H1 (cell line): Measurements from ENCODE around the gene ARID3B. TPM values are rescaled to one million over a fixed set of nuclear protein-coding genes. Genes with fewer than 3 reads are reported as not detected.

ENCODE experiments used
- CHD7 ChIP-seq: fragments of 300-600 bp; sonication (generic); IDR thresholded peaks from 2 replicates; pipeline ENCODE4 v1.7.1; 2012; ENCODE audit warnings: low read length, moderate library complexity, mild to moderate bottlenecking, inconsistent platforms; ENCODE audit not compliant: insufficient replicate concordance
- HDAC2 ChIP-seq, 2 experiments: fragments of 300-600 bp in 1 of 2; sonication (generic) in 1 of 2; IDR thresholded peaks; 2 replicates each; pipeline ENCODE4 v1.6.1; 2011 to 2012; ENCODE audit warnings: low read depth in 2 of 2, low read length in 2 of 2, mild to moderate bottlenecking in 2 of 2, moderate library complexity in 2 of 2, borderline replicate concordance in 1 of 2, inconsistent platforms in 1 of 2
- HDAC6 ChIP-seq: IDR thresholded peaks from one replicate; pipeline ENCODE4 v1.7.1; 2012; ENCODE audit warnings: low read depth, mild to moderate bottlenecking, inconsistent platforms, low read length, moderate library complexity
- MAX ChIP-seq: IDR thresholded peaks from 2 replicates; pipeline ENCODE4 v1.6.1; 2012; ENCODE audit warnings: inconsistent platforms
- NRF1 ChIP-seq: IDR thresholded peaks from 2 replicates; pipeline ENCODE4 v1.6.1; 2011; ENCODE audit warnings: mild to moderate bottlenecking, low read depth, low read length, improper control_type of control experiment
- RFX5 ChIP-seq: IDR thresholded peaks from 2 replicates; pipeline ENCODE4 v1.6.1; 2011; ENCODE audit warnings: low read depth, low read length, improper control_type of control experiment, borderline replicate concordance
- SP4 ChIP-seq: IDR thresholded peaks from 2 replicates; pipeline ENCODE4 v1.6.1; 2012; ENCODE audit warnings: low read length, inconsistent platforms
- TAF1 ChIP-seq: IDR thresholded peaks from 2 replicates; pipeline ENCODE4 v1.6.1; 2011; ENCODE audit warnings: mild to moderate bottlenecking, low read depth, low read length
- polyA plus RNA-seq, 7 experiments: library from polyadenylated mRNA; depleted of rRNA in 3 of 7; stranded (reverse) in 5 of 7; unstranded in 2 of 7; fragments of >200 nt in 5 of 7; fragments of 200-250 nt in 2 of 7; gene quantifications; 1 replicate in 5 of 7; 2 replicates in 1 of 7; 4 replicates in 1 of 7; pipeline versions ENCODE4 v1.2.1 to v1.2.3, GENCODE V29; 2011 to 2013; ENCODE audit warnings: missing spikeins in 2 of 7, mixed read lengths in 2 of 7
- total RNA-seq: library from RNA; stranded (reverse); fragmentation: NEBNext Ultra II Directional; extraction: Animal tissue kit (Norgen Biotek cat#: 25700); gene quantifications from 2 replicates; pipeline ENCODE4 v1.2.1, GENCODE V29; 2021
- TF ChIP-seq, protein P1 (sequence below), 3 experiments: IDR thresholded peaks; 1 replicate in 2 of 3; 2 replicates in 1 of 3; pipeline versions ENCODE4 v1.5.1 to v1.6.1; 2011; ENCODE audit warnings: low read length in 3 of 3, mild to moderate bottlenecking in 3 of 3, inconsistent platforms in 2 of 3, low read depth in 1 of 3, moderate library complexity in 1 of 3; ENCODE audit not compliant: insufficient read depth in 1 of 3; ENCODE audit errors: control extremely low read depth in 1 of 3

Gene ARID3B
- total and polyA plus RNA-seq, 2 of the 8 experiments (the other 6 are each of a cell fraction or from before 2014, with no cell fraction given), result 81.0 to 115 TPM

GRCh38 chr15:74612677-74613076 lies 71.7 kb downstream of the ARID3B start (continued):
- TF ChIP-seq CHD7, result no peak
- TF ChIP-seq RFX5, result no peak
- TF ChIP-seq MAX, result no peak
- no peak for TF ChIP-seq TAF1
- no peak for TF ChIP-seq NRF1
- TF ChIP-seq, protein P1, sequence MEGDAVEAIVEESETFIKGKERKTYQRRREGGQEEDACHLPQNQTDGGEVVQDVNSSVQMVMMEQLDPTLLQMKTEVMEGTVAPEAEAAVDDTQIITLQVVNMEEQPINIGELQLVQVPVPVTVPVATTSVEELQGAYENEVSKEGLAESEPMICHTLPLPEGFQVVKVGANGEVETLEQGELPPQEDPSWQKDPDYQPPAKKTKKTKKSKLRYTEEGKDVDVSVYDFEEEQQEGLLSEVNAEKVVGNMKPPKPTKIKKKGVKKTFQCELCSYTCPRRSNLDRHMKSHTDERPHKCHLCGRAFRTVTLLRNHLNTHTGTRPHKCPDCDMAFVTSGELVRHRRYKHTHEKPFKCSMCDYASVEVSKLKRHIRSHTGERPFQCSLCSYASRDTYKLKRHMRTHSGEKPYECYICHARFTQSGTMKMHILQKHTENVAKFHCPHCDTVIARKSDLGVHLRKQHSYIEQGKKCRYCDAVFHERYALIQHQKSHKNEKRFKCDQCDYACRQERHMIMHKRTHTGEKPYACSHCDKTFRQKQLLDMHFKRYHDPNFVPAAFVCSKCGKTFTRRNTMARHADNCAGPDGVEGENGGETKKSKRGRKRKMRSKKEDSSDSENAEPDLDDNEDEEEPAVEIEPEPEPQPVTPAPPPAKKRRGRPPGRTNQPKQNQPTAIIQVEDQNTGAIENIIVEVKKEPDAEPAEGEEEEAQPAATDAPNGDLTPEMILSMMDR (IDR thresholded peaks at IDR 0.05; ENCODE audit: control extremely low read depth in 1 of 3, insufficient read depth in 1 of 3, low read depth in 1 of 3, low read length in 3 of 3), result no peak
- no peak for TF ChIP-seq SP4
- TF ChIP-seq HDAC6, result no peak
- no peak for TF ChIP-seq HDAC2 (IDR thresholded peaks at IDR 0.05; ENCODE audit: borderline replicate concordance in 1 of 2, low read depth in 2 of 2, low read length in 2 of 2)
